ENCODE data around the gene CNIH4.
A peak's percentile ranks its signal among the peaks of the same experiment; 100 is the strongest.
"Not testable (repeated sequence)": the region's sequence is repeated elsewhere in the genome, so short reads cannot be mapped to it uniquely, and the experiment has no call there.

CNIH4 gene

DNA sequence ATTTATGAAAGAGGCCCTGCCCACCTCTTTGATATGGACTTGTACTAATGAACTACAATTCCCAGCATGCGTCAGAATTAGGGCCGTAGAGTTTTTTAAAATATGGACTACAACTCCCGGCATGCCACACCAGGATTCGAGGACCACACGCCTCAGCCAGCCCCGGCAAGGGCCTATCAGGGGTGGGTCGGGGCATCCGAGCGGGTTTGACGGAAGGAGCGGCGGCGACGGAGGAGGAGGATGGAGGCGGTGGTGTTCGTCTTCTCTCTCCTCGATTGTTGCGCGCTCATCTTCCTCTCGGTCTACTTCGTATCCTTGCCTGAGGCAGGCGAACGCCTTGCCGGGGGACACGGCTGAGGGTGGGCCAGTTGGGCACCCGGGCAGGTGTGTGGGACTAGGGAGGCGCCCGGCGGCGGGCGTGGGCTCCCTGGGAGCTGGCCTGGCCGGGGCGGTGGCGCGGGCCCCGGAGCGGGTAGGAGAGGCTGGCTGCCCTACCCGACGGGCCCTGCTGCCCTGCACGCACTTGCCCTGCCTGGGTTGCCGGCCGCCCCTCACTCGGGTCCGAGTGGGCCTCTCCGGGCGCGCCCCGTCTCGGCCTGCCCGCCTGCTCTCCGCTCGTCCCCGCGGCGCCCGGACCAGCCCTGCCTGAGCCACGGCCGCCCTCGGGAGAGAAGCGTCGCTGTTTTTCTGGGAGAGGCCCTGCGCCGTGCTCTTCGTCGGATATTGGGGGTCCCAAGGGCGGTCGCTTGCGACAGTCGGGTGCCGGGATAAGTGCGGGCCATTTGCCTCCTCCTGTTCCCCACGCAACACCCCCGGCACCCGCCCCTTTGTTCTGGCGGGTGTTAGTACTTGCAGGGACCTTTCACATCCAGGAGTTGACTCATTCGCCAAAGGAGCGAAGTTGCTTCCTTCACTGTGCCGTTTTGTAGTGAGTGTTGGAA lies at the start of gene CNIH4:
CNIH4 (plus strand) TSS at position 195 of the 941 bp plus-strand sequence; CDS start at position 241, 46 bp downstream.
- no peaks in the 10 kb centered on the region for H3K27me3 ChIP-seq (replicated peaks; ENCODE audit: control insufficient read depth, insufficient read depth, low read length)
- peak; percentile 88 for DNase-seq (ENCODE audit: extremely low read depth, insufficient read length)
- H3K36me3 ChIP-seq (ENCODE audit: control insufficient read depth, insufficient read depth, low read length), result peaks cover 1% of the 10 kb centered on the region; the same call in 1 of the 2 replicates
- TF ChIP-seq, protein P1, sequence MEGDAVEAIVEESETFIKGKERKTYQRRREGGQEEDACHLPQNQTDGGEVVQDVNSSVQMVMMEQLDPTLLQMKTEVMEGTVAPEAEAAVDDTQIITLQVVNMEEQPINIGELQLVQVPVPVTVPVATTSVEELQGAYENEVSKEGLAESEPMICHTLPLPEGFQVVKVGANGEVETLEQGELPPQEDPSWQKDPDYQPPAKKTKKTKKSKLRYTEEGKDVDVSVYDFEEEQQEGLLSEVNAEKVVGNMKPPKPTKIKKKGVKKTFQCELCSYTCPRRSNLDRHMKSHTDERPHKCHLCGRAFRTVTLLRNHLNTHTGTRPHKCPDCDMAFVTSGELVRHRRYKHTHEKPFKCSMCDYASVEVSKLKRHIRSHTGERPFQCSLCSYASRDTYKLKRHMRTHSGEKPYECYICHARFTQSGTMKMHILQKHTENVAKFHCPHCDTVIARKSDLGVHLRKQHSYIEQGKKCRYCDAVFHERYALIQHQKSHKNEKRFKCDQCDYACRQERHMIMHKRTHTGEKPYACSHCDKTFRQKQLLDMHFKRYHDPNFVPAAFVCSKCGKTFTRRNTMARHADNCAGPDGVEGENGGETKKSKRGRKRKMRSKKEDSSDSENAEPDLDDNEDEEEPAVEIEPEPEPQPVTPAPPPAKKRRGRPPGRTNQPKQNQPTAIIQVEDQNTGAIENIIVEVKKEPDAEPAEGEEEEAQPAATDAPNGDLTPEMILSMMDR (IDR thresholded peaks at IDR 0.05; ENCODE audit: insufficient read depth, low read length, poor library complexity, severe bottlenecking), result no peak
- peak within 1 kb of the TSS; percentile 72 for H3K4me3 ChIP-seq (replicated peaks; ENCODE audit: low read depth, low read length)

DNA sequence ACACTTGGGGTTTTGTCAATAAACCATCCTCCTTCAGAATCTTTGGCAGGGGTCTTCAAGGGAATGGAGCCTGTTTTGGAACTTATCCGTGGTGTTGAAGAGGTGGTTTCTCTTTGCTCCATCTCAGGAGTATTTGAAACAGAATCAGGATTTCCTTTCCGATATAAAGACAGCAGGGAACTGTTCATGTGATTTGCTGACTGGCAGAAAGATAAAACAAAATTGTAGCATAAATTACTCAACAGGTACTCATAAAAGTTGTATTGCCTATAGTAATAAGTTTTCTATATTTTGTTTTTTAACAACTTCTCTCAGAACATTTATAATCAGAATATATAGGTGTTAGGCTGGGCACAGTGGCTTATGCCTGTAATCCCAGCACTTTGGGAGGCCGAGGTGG lies 48.6 kb upstream of the CNIH4 start:
- Histone ChIP-seq H3K36me3 (ENCODE audit: control insufficient read depth, insufficient read depth, low read length) (peaks cover 7% of the 10 kb centered on the region), H3K27me3 (replicated peaks; ENCODE audit: control insufficient read depth, insufficient read depth, low read length) (no peaks in the 10 kb centered on the region), H3K4me3 (replicated peaks; ENCODE audit: low read depth, low read length) (no peak overlapping the region)
- DNase-seq (ENCODE audit: extremely low read depth, insufficient read length), result no peak
- TF ChIP-seq, protein P1 (IDR thresholded peaks at IDR 0.05; ENCODE audit: insufficient read depth, low read length, poor library complexity, severe bottlenecking), result no peak

DNA sequence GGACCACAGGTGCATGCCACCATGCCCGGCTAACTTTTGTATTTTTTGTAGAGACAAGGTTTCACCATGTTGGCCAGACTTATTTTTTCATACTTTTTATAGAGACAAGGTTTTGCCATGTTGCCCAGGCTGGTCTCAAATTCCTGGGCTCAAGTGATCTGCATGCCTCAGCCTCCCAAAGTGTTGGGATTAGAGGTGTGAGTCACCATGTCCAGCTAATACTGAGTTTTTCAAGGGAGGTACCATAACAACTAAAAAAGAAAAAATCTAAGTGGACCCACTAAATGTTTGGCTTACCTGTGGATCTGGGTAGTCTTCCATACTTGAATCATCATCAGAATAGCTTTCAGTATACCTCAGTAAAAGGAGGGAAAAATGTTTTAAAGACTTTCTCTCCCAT lies 45.2 kb upstream of the CNIH4 start:
- H3K36me3 ChIP-seq (ENCODE audit: control insufficient read depth, insufficient read depth, low read length); H3K27me3 ChIP-seq (replicated peaks; ENCODE audit: control insufficient read depth, insufficient read depth, low read length); DNase-seq (ENCODE audit: extremely low read depth, insufficient read length); H3K4me3 ChIP-seq (replicated peaks; ENCODE audit: low read depth, low read length): not testable (repeated sequence)

DNA sequence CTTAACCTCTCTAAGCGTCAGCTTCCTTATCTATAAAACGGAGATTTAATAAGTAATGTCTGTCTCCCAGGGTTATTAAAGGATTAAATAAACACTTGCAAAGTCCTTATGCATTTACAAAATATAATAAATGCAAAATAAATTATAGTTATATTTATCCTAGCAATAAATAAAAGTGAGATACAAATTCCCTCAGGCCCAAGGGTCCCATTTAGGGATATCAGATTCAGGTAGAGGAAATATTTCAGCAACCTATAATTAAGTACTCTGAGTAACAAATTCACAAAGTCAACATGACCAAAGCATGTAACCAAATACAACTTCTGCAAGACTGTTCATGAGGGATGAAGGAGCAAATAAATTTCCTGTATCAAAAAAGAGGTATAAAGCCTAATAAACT lies 44.7 kb upstream of the CNIH4 start:
- H3K27me3 ChIP-seq (replicated peaks; ENCODE audit: control insufficient read depth, insufficient read depth, low read length), result no peaks in the 10 kb centered on the region
- no peak overlapping the region for H3K4me3 ChIP-seq (replicated peaks; ENCODE audit: low read depth, low read length)
- no peak for DNase-seq (ENCODE audit: extremely low read depth, insufficient read length)
- H3K36me3 ChIP-seq (ENCODE audit: control insufficient read depth, insufficient read depth, low read length), result peaks cover 3% of the 10 kb centered on the region
- TF ChIP-seq, protein P1 (IDR thresholded peaks at IDR 0.05; ENCODE audit: insufficient read depth, low read length, poor library complexity, severe bottlenecking), result no peak

DNA sequence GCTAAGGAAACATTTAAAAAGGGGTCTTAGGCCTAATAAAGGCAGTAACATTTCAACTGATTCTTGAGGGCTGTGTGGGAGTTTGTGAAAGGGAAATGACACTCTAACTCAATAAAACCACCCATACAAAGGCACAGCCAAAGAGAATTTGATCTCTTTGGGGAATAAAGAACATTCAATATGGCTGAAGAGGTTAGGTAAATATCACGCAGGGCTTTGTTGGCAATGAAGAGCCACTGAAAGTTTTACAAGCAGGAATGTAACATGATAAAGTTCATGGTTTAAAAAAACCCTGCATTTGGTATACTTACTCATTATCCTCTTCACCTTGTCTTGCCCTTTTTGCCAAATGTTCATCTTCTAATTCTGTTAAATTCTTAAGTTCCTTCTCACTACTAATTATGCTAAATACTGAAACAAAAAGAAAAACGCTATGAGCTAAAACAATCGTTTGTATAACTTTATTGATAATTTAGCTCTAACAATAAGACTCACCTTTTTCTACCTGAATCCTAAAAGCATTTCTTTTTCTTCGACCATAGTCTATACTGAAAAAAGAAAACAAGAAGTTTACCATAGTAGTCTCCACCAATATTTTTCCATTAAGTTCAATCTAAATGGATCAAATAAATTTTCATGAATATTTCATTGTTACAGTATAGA lies 39.2 kb upstream of the CNIH4 start:
- H3K27me3 ChIP-seq (replicated peaks; ENCODE audit: control insufficient read depth, insufficient read depth, low read length), result no peaks in the 10 kb centered on the region
- no peaks in the 10 kb centered on the region; the same call in none of the 2 replicates for H3K36me3 ChIP-seq (ENCODE audit: control insufficient read depth, insufficient read depth, low read length)
- H3K4me3 ChIP-seq (replicated peaks; ENCODE audit: low read depth, low read length), result no peak overlapping the region
- DNase-seq (ENCODE audit: extremely low read depth, insufficient read length), result no peak
- TF ChIP-seq, protein P1 (IDR thresholded peaks at IDR 0.05; ENCODE audit: insufficient read depth, low read length, poor library complexity, severe bottlenecking), result no peak

DNA sequence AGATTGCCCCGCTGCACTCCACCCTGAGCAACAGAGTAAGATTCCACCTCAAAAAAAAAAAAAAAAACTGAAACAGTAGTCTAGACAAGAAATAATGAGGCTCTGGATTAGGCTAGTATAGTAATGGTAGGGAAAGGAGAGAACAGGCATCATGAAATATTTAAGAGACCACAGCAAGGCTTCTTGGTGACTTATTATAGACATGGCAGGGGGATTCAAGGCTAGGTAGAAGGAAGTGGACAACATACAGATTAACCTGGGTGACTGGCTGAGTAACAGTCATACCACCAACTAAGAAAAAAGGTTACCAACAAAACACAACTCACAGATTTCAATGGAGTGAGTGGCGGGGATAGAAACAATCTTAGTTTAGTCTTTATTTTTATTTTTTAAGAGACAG lies 35.0 kb upstream of the CNIH4 start:
- Histone ChIP-seq H3K4me3 (replicated peaks; ENCODE audit: low read depth, low read length) (no peak overlapping the region), H3K36me3 (ENCODE audit: control insufficient read depth, insufficient read depth, low read length) (no peaks in the 10 kb centered on the region; the same call in none of the 2 replicates), H3K27me3 (replicated peaks; ENCODE audit: control insufficient read depth, insufficient read depth, low read length) (no peaks in the 10 kb centered on the region)
- DNase-seq (ENCODE audit: extremely low read depth, insufficient read length), result no peak
- TF ChIP-seq, protein P1 (IDR thresholded peaks at IDR 0.05; ENCODE audit: insufficient read depth, low read length, poor library complexity, severe bottlenecking), result no peak

Measured in GM06990 (cell line).